Pancreas (tissue), 10 donors: ENCODE data around the gene TSPAN9. TPM values are rescaled to one million over a fixed set of nuclear protein-coding genes. Genes with fewer than 3 reads are reported as not detected.
A peak's percentile ranks its signal among the peaks of the same experiment; 100 is the strongest.

Source experiments
- ATAC-seq, 4 donors: fragments of 200-7000 bp; cut with Tn5 transposase; one replicate each; pipeline versions ENCODE4 v1.8.0 to v1.9.1; 2020; ENCODE audit warnings: mild to moderate bottlenecking in 4 of 4, moderate library complexity in 4 of 4
- DNase-seq, 6 donors: peaks; one replicate each; pipeline ENCODE4 v3.0.0-alpha.2; 2020
- FAIRE-seq: peaks from 2 replicates; lab custom pipeline; 2012; peaks lifted over from hg19 to GRCh38; lab: Jason Lieb, UNC
- H3K27ac ChIP-seq, 4 donors: fragments of 200-600 bp; sonication (generic); 1 replicate in 3 of 4; 2 replicates in 1 of 4; pipeline versions ENCODE4 v1.5.0 to v1.8.0; 2020
- H3K27me3 ChIP-seq, 4 donors: fragments of 200-600 bp; one replicate each; pipeline ENCODE4 v1.8.0; 2021
- H3K36me3 ChIP-seq, 3 donors: fragments of 200-600 bp; sonication (generic) in 1 of 3; one replicate each; pipeline versions ENCODE4 v1.5.0 to v1.8.0; 2020 to 2021
- H3K4me1 ChIP-seq, 3 donors: fragments of 200-600 bp; one replicate each; pipeline ENCODE4 v1.8.0; 2021
- H3K4me3 ChIP-seq, 4 donors: fragments of 200-600 bp; sonication (generic) in 2 of 4; one replicate each; pipeline versions ENCODE4 v1.5.0 to v1.8.0; 2020 to 2021
- H3K9me3 ChIP-seq, 4 donors: fragments of 200-600 bp; one replicate each; pipeline ENCODE4 v1.8.0; 2021
- CTCF ChIP-seq, 4 donors: fragments of 200-600 bp; sonication (generic) in 3 of 4; IDR thresholded peaks; one replicate each; pipeline versions ENCODE4 v1.5.0 to v1.8.0; 2021; ENCODE audit warnings: antibody characterized with exemption in 4 of 4
- WGBS, 2 donors: extraction: QIAGEN DNeasy Blood & Tissue Kit; methylation state at CpG; one replicate each; pipeline ENCODE4 v1.1.7; 2013; 5-methylcytosine and 5-hydroxymethylcytosine counted together
- intact Hi-C, 3 donors: fragments of 100-400 bp; cut with DNase I; formaldehyde crosslinking; loops; one replicate each; pipeline versions ENCODE4 v1.11.1 to v1.14.2; 2022
- polyA plus RNA-seq, 2 donors: library from polyadenylated mRNA; stranded (reverse); fragments of 200-250 nt; gene quantifications; one replicate each; pipeline ENCODE4 v1.2.3, GENCODE V29; 2013
- total RNA-seq, 6 donors: library from RNA; stranded (reverse); fragmentation: NEBNext Ultra II Directional in 4 of 6; extraction: Animal tissue kit (Norgen Biotek cat#: 25700) in 4 of 6; gene quantifications; one replicate each; pipeline versions ENCODE4 v1.2.1 to v1.2.4, GENCODE V29; 2021 to 2023
- donor health status: healthy with polysubstance abuse.
- donor health status: DM: no; HTN: no; CAD: no; lungs with moderate emphysema.
- donor health status: DM: no; HTN: no; CAD: no.
- donor health status: control.
- donor health status: control.
- donor health status: Bipolar disorder and iron deficiency.
- donor health status: DM: yes; HTN: yes; CAD: no.
- donor health status: DM: no; HTN: no; CAD: no.
- donor health status: DM: no; HTN: no; CAD: no.
- donor health status: DM: yes; HTN: yes; CAD: no.

The TSPAN9 gene
- total and polyA plus RNA-seq, 8 donors, result 7.8 to 19.5 (median 13.0) TPM

DNA sequence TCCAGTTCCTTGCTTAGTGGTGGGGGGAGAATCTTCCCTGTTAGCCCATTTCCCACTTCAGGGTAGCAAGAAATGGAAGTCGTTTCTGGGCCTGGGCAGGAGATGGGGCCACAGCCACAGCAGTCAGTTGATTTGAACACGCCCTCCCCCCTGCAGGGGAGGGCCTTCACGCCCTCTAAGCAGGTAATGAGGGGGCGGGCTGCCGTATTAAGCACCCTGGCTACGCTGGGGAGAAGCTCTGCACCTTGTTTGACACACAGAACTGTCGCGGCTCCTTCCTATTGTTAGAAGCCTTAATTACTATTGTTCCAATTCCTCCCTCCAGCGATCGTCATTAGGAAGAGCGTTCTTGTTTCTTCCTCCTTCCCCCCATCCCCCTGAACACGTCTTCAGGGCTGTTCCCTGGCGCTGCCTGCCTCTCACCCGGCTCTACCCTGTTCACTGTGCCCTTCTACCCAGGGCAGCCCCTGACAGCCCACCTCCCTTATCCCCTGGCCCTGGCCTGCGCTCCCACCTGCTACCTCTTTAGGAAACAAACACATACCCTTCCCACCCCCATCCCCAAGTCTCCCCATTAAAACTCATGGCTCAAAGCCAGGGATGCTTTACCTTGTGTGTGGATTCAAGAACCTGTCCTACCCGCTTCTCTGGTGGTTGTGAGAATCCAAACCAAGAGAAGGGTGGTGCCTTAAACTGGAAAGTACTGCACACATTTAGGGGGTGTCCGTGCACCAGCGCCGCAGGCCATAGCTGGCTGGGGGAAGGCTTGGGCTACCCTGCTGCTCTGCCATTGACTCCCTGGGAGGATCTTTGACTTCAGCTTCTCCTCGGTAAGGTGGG lies 137.6 kb downstream of the TSPAN9 start:
- no peak for TF ChIP-seq CTCF (IDR thresholded peaks at IDR 0.05)
- intact Hi-C loops, result loop anchor here in 1 of 3 donors (10.0 kb wide), 1 partner anchor 70 kb away; no protein-coding TSS in a partner anchor

DNA sequence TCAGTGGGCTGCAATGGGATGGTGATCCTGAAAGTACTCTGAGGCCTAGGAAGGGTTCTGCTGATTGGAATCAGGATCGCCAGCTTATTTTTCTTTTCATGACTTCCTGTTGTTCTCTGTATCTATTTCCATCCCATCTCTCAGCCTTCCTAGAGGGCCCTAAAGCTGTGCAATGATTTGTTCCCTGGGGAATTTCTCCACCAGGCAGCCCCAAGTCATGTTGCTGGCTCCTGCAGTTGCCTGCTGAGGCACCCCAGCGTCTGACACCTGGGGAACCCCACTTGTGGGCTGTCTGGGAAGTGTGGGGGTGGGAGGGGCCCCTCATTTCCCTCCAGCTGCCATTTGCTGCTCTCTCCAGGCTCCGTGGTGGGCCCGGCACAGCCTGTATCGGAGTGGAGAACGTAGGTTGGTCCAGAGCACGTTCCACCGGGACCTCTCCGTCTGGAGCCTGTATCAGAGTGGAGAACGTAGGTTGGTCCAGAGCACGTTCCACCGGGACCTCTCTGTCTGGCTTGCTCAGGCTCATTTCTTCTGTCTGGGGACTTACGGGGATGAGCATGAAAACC lies 138.3 kb downstream of the TSPAN9 start:
- intact Hi-C loops, result loop anchor here in 1 of 3 donors (10.0 kb wide), 1 partner anchor 71 kb away; no protein-coding TSS in a partner anchor
- ATAC-seq, result no peak

More for the DNA sequence above, 137.6 kb downstream of the TSPAN9 start:
- H3K4me3 ChIP-seq, result no peak overlapping the region
- H3K9me3 ChIP-seq, result no peaks in the 10 kb centered on the region
- ATAC-seq (no peak), DNase-seq (no peak), FAIRE-seq (no peak)
- H3K4me1 ChIP-seq, result no peaks in the 10 kb centered on the region
- 89 to 92% methylated on average over 20 of the region's 20 CpGs for WGBS, 2 donors
- H3K27me3 ChIP-seq, result no peaks in the 10 kb centered on the region
- H3K36me3 ChIP-seq, result no peaks in the 10 kb centered on the region
- no peak overlapping the region for H3K27ac ChIP-seq

GRCh38 chr12:3216097-3216496 lies 138.9 kb downstream of the TSPAN9 start:
- ATAC-seq (no peak), FAIRE-seq (no peak), DNase-seq (peak in 1 of 6 donors; percentile 22)
- no peaks in the 10 kb centered on the region for H3K9me3 ChIP-seq
- no peak overlapping the region for H3K4me3 ChIP-seq
- no peak for TF ChIP-seq CTCF (IDR thresholded peaks at IDR 0.05)
- no peaks in the 10 kb centered on the region for H3K4me1 ChIP-seq
- WGBS, 2 donors, result 92 to 95% methylated on average over 5 of the region's 5 CpGs
- H3K27ac ChIP-seq, result no peak overlapping the region
- intact Hi-C loops, result loop anchor here in 1 of 3 donors (10.0 kb wide), 1 partner anchor 71 kb away; no protein-coding TSS in a partner anchor
- H3K27me3 ChIP-seq, result no peaks in the 10 kb centered on the region
- no peaks in the 10 kb centered on the region for H3K36me3 ChIP-seq

More for the DNA sequence above, 138.3 kb downstream of the TSPAN9 start:
- Histone ChIP-seq H3K27me3 (no peaks in the 10 kb centered on the region), H3K4me1 (no peaks in the 10 kb centered on the region), H3K4me3 (no peak overlapping the region), H3K9me3 (no peaks in the 10 kb centered on the region), H3K27ac (no peak overlapping the region), H3K36me3 (no peaks in the 10 kb centered on the region)
- no peak for TF ChIP-seq CTCF (IDR thresholded peaks at IDR 0.05)
- no peak for FAIRE-seq
- WGBS, 2 donors, result 94 to 98% methylated on average over 13 of the region's 13 CpGs
- DNase-seq, result peak in 1 of 6 donors; percentile 58

GRCh38 chr12:3216726-3217682 lies 139.8 kb downstream of the TSPAN9 start:
- Histone ChIP-seq H3K27me3 (no peaks in the 10 kb centered on the region), H3K4me1 (no peaks in the 10 kb centered on the region), H3K9me3 (no peaks in the 10 kb centered on the region), H3K27ac (no peak overlapping the region), H3K36me3 (no peaks in the 10 kb centered on the region), H3K4me3 (no peak overlapping the region)
- intact Hi-C loops, result loop anchor here in 1 of 3 donors (10.0 kb wide), 1 partner anchor 72 kb away; no protein-coding TSS in a partner anchor
- FAIRE-seq, result no peak
- WGBS, 2 donors, result 87 to 88% methylated on average over 12 of the region's 12 CpGs
- DNase-seq, result no peak
- no peak for TF ChIP-seq CTCF (IDR thresholded peaks at IDR 0.05)
- ATAC-seq, result peak in 2 of 4 donors; percentile 19 to 33
